ENCODE data around the gene GFAP. TPM values are rescaled to one million over a fixed set of nuclear protein-coding genes. Genes with fewer than 3 reads are reported as not detected.

GFAP gene
- total RNA-seq, 1 donor from 2014 or later, result not detected

DNA sequence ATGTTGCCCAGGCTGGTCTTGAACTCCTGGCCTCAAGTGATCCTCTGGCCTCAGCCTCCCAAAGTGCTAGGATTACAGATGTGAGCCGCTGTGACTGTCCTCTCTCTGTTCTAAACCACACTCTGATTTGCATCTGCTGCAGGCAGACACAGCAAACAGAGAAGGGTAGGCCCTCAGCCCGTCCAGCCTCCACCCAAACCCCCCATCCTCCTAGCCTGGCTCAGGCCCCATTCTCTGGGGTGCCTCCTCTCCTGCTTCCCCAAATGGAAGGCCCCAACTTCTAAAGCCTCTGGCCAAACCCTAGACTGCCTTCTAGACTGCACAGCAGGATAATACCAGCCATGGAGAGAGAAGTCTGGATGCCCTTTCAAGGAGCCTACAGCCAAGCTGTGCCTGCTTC, 4.1 kb upstream of the GFAP start:
- Mint-ChIP-seq H3K36me3 (ENCODE audit: low read depth, unreplicated experiment) (no peaks in the 10 kb centered on the region), H3K27ac (ENCODE audit: unreplicated experiment) (no peak overlapping the region), H3K27me3 (ENCODE audit: low read depth, unreplicated experiment) (peaks cover 41% of the 10 kb centered on the region), H3K4me1 (ENCODE audit: low read depth, unreplicated experiment) (no peaks in the 10 kb centered on the region), H3K9me3 (ENCODE audit: unreplicated experiment) (no peaks in the 10 kb centered on the region), H3K4me3 (ENCODE audit: unreplicated experiment) (no peak overlapping the region)
- Histone ChIP-seq H3K36me3 (ENCODE audit: insufficient read depth, low read length) (no peaks in the 10 kb centered on the region), H3K9me3 (ENCODE audit: insufficient read depth, low read depth, low read length) (no peaks in the 10 kb centered on the region), H3K4me2 (ENCODE audit: low read length) (no peak overlapping the region), H4K20me1 (ENCODE audit: insufficient read depth, low read length) (no peaks in the 10 kb centered on the region), H3K79me2 (ENCODE audit: insufficient read depth, low read length) (no peaks in the 10 kb centered on the region), H3K4me3 (ENCODE audit: insufficient read depth, low read depth, low read length) (no peak overlapping the region), H3K4me1 (ENCODE audit: insufficient read depth, low read length) (peaks cover 11% of the 10 kb centered on the region), H3K27me3 (ENCODE audit: insufficient read depth, low read length) (peaks cover 9% of the 10 kb centered on the region), H3K9ac (ENCODE audit: low read length) (no peak overlapping the region), H3K27ac (ENCODE audit: low read depth, low read length) (no peak overlapping the region), H2AFZ (ENCODE audit: low read depth, low read length) (no peak overlapping the region)
- FAIRE-seq (no peak), DNase-seq (ENCODE audit: low read depth) (no peak)
- TF ChIP-seq EZH2 (IDR thresholded peaks at IDR 0.05; ENCODE audit: insufficient read depth, low read length), result no peak
- TF ChIP-seq, protein P1, sequence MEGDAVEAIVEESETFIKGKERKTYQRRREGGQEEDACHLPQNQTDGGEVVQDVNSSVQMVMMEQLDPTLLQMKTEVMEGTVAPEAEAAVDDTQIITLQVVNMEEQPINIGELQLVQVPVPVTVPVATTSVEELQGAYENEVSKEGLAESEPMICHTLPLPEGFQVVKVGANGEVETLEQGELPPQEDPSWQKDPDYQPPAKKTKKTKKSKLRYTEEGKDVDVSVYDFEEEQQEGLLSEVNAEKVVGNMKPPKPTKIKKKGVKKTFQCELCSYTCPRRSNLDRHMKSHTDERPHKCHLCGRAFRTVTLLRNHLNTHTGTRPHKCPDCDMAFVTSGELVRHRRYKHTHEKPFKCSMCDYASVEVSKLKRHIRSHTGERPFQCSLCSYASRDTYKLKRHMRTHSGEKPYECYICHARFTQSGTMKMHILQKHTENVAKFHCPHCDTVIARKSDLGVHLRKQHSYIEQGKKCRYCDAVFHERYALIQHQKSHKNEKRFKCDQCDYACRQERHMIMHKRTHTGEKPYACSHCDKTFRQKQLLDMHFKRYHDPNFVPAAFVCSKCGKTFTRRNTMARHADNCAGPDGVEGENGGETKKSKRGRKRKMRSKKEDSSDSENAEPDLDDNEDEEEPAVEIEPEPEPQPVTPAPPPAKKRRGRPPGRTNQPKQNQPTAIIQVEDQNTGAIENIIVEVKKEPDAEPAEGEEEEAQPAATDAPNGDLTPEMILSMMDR (IDR thresholded peaks at IDR 0.05; ENCODE audit: insufficient read depth, low read depth, low read length), result no peak

DNA sequence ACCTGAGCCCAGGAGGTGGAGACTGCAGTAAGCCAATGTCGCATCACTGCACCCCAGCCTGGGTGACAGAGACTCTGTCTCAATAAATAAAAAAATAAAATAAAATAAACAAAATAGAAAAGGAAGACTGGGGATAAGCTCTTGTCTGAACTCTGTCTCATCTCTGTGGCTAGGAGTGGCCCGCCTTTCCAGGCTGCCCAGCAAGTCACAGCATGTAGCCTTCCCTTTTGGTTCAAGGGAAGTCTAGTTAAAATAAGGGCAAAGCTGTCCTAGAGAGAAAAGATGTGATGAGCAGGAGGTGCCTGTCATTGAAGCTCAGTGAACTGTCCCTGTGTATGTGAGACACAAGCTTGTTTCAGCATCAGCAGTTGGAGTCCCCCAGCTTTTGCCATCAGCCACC, 2.7 kb upstream of the GFAP start:
- H3K4me1 Mint-ChIP-seq (ENCODE audit: low read depth, unreplicated experiment), result no peaks in the 10 kb centered on the region
- DNase-seq (ENCODE audit: low read depth) (no peak), FAIRE-seq (no peak)
- Histone ChIP-seq H3K9me3 (ENCODE audit: insufficient read depth, low read depth, low read length) (no peaks in the 10 kb centered on the region), H4K20me1 (ENCODE audit: insufficient read depth, low read length) (no peaks in the 10 kb centered on the region), H3K79me2 (ENCODE audit: insufficient read depth, low read length) (no peaks in the 10 kb centered on the region), H3K27me3 (ENCODE audit: insufficient read depth, low read length) (peaks cover 14% of the 10 kb centered on the region), H3K27ac (ENCODE audit: low read depth, low read length) (no peak overlapping the region), H3K36me3 (ENCODE audit: insufficient read depth, low read length) (no peaks in the 10 kb centered on the region), H3K4me1 (ENCODE audit: insufficient read depth, low read length) (peaks cover 11% of the 10 kb centered on the region), H3K9ac (ENCODE audit: low read length) (no peak overlapping the region), H3K4me3 (ENCODE audit: insufficient read depth, low read depth, low read length) (no peak overlapping the region), H2AFZ (ENCODE audit: low read depth, low read length) (no peak overlapping the region), H3K4me2 (ENCODE audit: low read length) (no peak overlapping the region)
- no peak overlapping the region for H3K4me3 Mint-ChIP-seq (ENCODE audit: unreplicated experiment)
- no peaks in the 10 kb centered on the region for H3K36me3 Mint-ChIP-seq (ENCODE audit: low read depth, unreplicated experiment)
- no peak for TF ChIP-seq EZH2 (IDR thresholded peaks at IDR 0.05; ENCODE audit: insufficient read depth, low read length)
- TF ChIP-seq, protein P1 (IDR thresholded peaks at IDR 0.05; ENCODE audit: insufficient read depth, low read depth, low read length), result no peak
- H3K27me3 Mint-ChIP-seq (ENCODE audit: low read depth, unreplicated experiment), result peaks cover 37% of the 10 kb centered on the region
- no peak overlapping the region for H3K27ac Mint-ChIP-seq (ENCODE audit: unreplicated experiment)
- no peaks in the 10 kb centered on the region for H3K9me3 Mint-ChIP-seq (ENCODE audit: unreplicated experiment)

DNA sequence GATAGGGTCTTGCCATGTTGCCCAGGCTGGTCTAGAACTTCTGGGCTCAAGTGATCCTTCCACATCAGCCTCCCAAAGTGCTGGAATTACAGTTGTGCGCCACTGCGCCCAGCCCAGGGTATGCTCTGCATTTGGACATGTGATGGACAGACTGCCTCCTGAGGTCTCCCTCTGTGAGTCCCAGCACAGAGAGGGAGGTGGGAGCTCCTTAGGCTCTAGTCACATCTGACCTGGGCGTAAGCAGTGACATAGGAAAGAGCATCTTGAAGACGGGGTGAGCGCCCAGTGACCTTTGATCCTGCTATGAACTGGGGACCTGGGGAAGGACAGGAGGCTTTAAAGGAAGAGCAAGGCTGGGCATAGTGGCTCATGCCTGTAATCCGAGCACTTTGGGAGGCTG, 2.2 kb upstream of the GFAP start:
- no peak for FAIRE-seq
- Histone ChIP-seq H3K4me3 (ENCODE audit: insufficient read depth, low read depth, low read length) (no peak overlapping the region), H4K20me1 (ENCODE audit: insufficient read depth, low read length) (no peaks in the 10 kb centered on the region), H3K36me3 (ENCODE audit: insufficient read depth, low read length) (no peaks in the 10 kb centered on the region), H3K4me1 (ENCODE audit: insufficient read depth, low read length) (peaks cover 11% of the 10 kb centered on the region), H3K27ac (ENCODE audit: low read depth, low read length) (no peak overlapping the region), H3K79me2 (ENCODE audit: insufficient read depth, low read length) (no peaks in the 10 kb centered on the region), H3K9ac (ENCODE audit: low read length) (no peak overlapping the region), H3K4me2 (ENCODE audit: low read length) (no peak overlapping the region), H3K9me3 (ENCODE audit: insufficient read depth, low read depth, low read length) (no peaks in the 10 kb centered on the region), H3K27me3 (ENCODE audit: insufficient read depth, low read length) (peaks cover 20% of the 10 kb centered on the region), H2AFZ (ENCODE audit: low read depth, low read length) (no peak overlapping the region)
- no peak for DNase-seq (ENCODE audit: low read depth)
- Mint-ChIP-seq H3K9me3 (ENCODE audit: unreplicated experiment) (no peaks in the 10 kb centered on the region), H3K36me3 (ENCODE audit: low read depth, unreplicated experiment) (no peaks in the 10 kb centered on the region), H3K27ac (ENCODE audit: unreplicated experiment) (no peak overlapping the region), H3K4me1 (ENCODE audit: low read depth, unreplicated experiment) (no peaks in the 10 kb centered on the region), H3K27me3 (ENCODE audit: low read depth, unreplicated experiment) (peaks cover 35% of the 10 kb centered on the region), H3K4me3 (ENCODE audit: unreplicated experiment) (no peak overlapping the region)
- TF ChIP-seq, protein P1 (IDR thresholded peaks at IDR 0.05; ENCODE audit: insufficient read depth, low read depth, low read length), result no peak
- TF ChIP-seq EZH2 (IDR thresholded peaks at IDR 0.05; ENCODE audit: insufficient read depth, low read length), result no peak

All from astrocyte (in vitro differentiated cells and primary cell).